Skin of body (tissue), 2 donors: ENCODE data around the gene HPS3. TPM values are rescaled to one million over a fixed set of nuclear protein-coding genes. Genes with fewer than 3 reads are reported as not detected.

Source experiments
- DNase-seq: peaks from one replicate; lab custom pipeline; 2025; lab: John Stamatoyannopoulos, UW
- total RNA-seq: library from RNA; depleted of rRNA; stranded (reverse); fragments of >200 nt; gene quantifications from one replicate; pipeline ENCODE4 v1.2.3, GENCODE V29; 2014

HPS3 gene
- total RNA-seq, 1 donor from 2014 or later = 11.5 TPM

GRCh38 chr3:149122721-149123578 lies 6.5 kb upstream of the HPS3 start:
- no peak for DNase-seq

GRCh38 chr3:149128821-149129220 lies 617 bp upstream of the HPS3 start:
- no peak for DNase-seq

DNA sequence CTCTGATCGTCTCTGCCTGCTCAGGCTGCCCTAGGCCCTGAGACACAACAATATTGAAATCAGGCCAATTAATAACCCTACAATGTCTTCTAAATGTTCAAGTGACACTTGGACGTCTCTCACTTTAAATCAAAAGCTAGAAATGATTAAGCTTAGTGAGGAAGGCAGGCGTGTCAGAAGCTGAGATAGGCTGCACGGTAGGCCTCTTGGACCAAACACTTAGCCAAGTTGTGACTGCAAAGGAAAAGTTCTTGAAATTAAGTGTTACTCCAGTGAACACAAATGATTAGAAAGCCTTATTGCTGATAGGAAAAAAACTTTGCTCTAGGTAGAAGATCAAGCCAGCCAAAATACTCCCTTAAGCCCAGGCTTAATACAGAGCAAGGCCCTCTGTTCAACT lies 2.2 kb downstream of the HPS3 start:
- DNase-seq = no peak

GRCh38 chr3:149134575-149134974 lies 5.1 kb downstream of the HPS3 start:
- DNase-seq = no peak

DNA sequence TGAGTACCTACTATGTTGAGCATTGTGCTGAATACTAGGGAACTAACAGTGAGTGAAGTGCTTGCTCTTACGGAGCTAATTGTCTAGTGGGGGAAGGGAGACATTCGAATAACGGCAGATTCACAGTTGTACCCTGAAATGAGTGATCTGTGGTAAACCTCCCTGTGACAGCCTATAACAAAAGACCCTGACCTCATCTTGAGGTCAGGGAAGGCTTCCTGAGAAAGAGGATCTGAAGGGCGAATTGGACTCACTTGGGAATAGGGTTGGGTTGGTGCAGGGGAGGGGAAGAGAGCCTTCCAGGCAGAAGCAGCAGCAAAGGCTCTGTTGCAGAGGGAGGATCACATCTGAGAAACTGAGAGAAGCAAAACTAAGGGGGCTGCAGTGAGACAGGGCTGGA lies 13.2 kb downstream of the HPS3 start:
- no peak for DNase-seq

DNA sequence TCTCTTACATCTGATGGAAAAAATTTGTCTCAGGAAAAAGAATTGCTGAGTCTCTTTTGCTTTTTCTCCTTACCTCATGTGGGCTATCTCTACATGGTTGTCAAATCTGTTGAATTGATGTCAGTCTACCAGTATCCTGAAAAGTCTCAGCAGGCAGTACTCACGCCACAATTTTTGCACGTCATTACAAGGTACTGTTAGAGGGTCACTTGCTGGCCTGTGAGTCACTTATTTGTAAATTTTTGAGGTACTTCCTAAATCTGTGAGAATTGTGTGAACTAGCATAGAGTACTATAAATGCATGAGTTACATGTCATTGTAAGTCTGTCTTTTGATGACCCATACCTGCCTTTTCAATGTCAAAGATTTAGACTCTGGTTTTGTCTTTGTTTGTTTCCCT lies 15.9 kb downstream of the HPS3 start:
- no peak for DNase-seq

DNA sequence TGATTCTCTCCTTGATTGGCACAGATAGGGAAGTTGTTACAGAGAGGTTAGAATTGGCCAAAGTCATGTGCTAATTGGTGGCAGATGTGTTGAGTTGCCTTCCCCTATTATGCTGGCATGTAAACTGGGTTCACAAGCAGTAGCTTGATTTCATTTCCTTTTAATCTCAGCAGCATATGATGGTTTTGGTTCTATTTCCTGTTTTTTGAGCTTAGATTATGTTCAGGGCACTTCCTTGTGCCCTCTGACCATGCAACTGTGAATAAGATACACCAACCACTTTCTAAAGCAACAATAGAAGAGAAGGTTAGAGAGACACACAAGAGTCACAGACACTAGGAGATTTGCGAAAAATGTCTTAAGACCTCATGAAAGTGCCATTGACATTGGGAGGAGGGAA lies 16.5 kb downstream of the HPS3 start:
- DNase-seq = no peak

DNA sequence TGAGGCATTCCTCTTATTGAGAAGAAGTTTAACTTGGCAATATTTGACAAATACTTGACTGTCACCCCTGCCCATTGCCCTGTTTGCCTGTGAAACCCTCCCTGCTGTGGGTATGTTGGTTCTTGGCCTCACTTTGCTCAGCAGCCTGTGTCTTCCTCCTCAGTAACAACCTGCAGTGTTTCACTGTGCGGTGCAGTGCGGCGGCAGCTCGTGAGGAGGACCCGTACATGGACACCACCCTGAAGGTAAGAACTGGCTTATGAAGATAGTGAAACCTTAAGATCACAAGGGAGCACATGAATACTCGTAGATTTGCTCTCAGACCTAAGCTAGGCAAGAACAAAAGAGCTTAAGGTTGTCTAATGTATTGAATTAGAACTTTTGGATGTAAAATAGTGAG lies 21.0 kb downstream of the HPS3 start:
- DNase-seq = no peak

- no peak for DNase-seq
These were observed 22.4 kb downstream of the HPS3 start for GRCh38 chr3:149151843-149152242.

DNA sequence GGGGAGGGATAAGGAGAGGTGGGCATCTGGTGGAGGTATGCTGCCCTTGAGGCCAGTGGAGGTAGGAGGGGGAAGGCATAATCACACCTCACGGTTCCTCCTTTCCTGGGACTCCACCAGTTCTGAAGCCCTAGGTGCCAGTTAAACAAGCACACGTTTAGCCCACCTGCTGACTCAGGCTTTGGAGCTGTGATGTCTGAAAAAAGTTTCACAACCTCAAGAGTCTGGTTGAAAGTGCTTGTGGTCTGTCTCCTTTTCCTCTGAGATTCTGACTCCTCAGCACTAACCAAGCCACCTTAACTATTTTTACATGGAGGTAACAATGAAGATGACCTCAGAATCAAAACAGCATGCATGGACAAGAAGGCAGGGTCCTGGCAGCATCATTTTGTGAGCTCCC lies 23.0 kb downstream of the HPS3 start:
- DNase-seq = no peak

DNA sequence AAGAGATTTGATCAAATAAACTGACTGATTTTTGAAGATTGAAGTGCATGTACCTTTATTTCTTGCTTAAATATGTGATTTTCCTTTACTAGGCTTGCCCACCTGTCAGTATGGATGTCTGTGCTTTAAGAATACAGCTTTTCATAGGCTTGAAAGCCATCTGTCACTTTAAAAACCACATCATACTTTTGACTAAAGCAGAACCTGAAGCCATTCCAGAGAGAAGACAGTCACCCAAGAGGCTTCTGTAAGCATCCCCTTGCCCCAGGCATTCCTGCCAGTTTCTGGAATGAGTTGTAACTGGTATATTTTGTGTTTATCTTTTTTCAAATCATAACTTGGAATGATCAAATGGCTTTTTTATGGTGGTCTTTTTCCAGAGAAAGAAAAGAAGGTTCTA lies 24.0 kb downstream of the HPS3 start:
- DNase-seq = no peak

- no peak for DNase-seq
These were observed 31.4 kb downstream of the HPS3 start for GRCh38 chr3:149160754-149161300.

DNA sequence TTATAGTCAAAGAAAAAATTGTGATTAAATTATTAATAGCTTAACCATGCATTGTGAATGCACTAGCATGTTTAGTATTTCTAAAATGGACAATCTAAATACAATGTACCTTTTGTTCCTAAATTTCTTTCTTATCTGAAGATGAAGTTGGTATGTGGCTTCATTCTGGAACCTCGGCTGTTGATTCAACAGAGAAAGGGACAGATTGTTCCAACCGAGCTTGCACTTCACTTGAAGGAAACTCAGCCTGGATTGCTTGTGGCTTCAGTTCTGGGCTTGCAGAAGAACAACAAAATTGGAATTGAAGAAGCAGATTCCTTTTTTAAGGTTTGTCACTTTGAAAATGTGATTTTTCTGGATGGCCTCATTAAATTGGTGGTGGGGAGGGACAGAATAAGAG lies 32.6 kb downstream of the HPS3 start:
- no peak for DNase-seq

- DNase-seq = no peak
These were observed 33.6 kb downstream of the HPS3 start for GRCh38 chr3:149163066-149163465.

DNA sequence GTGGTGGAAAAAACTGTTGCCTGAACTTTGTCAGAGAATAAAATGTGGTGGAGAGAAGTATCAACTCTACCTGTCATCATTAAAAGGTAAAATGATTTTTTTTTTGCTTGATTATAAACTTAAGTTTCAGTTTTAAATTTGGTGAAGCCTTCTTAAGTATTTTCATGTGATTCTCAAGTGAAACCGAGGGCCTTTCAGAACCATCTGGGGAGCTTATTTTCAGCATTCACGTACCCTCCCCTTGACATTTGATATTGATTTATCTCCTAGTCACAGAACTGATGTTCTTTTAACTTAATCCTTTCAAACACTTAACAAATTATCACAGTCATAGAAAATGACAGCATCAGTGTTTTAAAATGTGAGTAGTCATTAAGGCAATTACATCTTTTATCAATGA lies 38.5 kb downstream of the HPS3 start:
- no peak for DNase-seq

DNA sequence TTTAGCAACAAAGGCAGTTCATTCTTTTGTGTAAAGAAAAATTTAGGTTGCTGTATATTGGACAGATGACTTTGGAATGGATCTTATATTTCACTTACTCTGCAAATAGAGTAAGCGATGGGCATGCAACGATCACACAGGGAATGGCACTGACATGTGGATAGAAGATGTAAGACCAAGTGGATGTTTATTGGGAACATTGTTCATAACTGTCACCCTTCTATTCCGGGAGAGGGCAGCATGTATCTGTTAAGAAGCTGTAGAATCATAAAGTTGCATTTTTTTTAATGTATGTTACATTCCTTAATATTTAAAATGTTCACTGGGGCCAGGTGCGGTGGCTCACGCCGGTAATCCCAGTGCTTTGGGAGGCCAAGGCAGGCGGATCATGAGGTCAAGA lies 41.2 kb downstream of the HPS3 start:
- no peak for DNase-seq

- no peak for DNase-seq
These were observed 45.5 kb downstream of the HPS3 start for GRCh38 chr3:149174901-149175300.

- DNase-seq = no peak
These were observed 47.7 kb downstream of the HPS3 start for GRCh38 chr3:149177122-149177521.

DNA sequence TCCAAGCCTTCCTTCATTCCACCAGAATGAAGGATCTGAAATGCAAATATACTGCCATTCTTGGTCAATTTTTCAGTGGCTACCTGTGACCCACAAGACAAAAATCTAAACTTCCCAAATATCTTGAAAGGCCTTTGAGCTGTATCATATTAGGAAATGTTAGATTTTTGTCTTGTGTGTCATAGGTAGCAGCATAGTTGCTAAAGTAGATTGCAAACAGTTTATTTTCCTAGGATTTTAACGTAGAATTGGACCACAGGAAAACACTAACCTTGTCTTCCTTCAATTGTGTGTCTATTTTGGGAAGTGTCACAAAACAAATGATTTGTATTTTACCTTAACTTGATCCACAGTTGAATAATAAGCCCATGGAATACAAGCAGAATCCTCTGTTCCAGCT lies 49.8 kb downstream of the HPS3 start:
- no peak for DNase-seq

DNA sequence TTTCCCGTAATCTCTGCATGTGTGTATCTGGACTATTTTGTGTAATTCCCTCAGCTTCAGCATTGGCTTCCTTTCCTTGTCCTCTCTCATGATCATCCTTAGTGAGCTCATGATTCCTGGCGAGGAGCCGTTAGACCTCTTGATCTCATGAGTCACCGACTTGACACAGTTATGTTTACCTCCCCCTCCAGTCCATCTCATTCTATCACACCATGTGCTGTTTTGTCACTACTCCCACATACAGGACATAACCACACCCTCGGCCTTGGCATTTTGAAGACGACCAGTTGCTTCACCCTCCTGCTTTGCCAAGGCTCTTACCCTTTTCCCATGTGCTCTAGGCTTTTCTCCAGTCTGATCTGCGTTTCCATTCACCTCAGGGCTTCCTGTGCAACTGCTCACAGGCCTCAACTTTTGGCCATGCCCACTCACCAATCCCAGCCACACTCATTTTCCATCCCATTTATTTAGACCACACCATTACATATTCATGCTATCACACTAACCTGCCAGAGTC lies 50.7 kb downstream of the HPS3 start:
- no peak for DNase-seq

DNA sequence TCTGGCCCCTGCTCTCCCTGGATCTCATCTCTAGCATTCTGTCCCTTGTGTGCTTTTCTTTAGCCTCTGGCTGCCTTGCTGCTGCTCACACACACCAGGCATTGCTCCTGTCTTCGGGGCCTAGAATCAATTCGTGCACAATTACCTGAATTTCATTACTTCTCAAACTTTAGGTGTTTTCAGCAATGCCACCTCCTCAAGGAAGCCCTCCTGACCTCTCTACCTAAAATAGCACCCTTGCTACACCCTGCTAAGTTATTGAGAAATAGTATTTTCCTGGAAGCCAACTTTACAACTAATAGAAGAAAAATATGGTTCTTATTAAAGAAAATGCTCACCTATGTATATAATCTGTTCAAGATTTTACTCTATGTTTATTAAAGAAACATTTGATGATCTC lies 51.7 kb downstream of the HPS3 start:
- DNase-seq = no peak

DNA sequence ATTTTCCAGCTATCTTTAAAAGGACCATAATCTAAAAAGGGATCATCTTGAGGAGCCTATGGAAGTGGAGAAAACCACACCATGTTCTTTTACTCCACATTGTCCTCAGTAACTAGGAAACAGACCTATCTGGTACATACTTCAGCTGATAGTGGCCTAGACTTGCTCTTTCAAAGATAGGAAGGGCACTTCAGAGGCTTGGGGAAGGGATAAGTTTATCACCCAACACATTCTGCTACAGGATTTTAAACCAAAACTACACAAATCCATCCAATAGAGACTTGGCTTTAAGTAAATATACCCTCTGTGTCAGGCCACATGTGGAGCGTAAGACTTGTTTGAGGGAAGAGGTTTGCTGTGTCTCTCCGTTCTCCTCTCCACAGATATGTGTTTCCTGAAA lies 56.8 kb downstream of the HPS3 start:
- no peak for DNase-seq

DNA sequence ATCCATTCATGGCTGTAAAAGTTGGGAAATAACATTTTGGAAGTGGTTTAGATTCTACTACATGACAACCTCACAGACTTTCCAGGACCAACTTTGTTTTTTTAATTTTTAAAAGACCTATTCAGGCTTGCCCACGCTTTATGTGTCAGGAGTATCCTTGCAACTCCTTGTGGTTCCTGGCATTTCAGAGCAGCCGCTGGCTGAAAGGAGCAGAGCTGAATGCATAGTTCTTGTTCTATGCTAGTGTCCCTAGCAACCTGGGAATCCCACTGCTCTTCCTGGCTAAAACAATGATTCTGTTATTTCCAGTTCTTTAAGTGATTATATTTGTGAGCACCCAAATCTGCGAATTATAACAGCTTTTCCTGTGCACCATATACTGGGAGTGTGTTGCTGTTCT lies 57.3 kb downstream of the HPS3 start:
- no peak for DNase-seq
